HT1080 (cell line): Measurements from ENCODE around the gene RAB4A. TPM values are rescaled to one million over a fixed set of nuclear protein-coding genes. Genes with fewer than 3 reads are reported as not detected.

ENCODE experiments used
- DNase-seq: peaks from one replicate; pipeline ENCODE4 v3.0.0-alpha.2; 2015; ENCODE audit warnings: low read depth
- total RNA-seq: library from RNA; depleted of rRNA; stranded (reverse); fragments of >200 nt; shearing (Covaris generic); gene quantifications from 2 replicates; pipeline ENCODE4 v1.2.3, GENCODE V29; 2014; rRNA removed

RAB4A gene
- total RNA-seq, 1 experiment from 2014 or later = 51.5 TPM

DNA sequence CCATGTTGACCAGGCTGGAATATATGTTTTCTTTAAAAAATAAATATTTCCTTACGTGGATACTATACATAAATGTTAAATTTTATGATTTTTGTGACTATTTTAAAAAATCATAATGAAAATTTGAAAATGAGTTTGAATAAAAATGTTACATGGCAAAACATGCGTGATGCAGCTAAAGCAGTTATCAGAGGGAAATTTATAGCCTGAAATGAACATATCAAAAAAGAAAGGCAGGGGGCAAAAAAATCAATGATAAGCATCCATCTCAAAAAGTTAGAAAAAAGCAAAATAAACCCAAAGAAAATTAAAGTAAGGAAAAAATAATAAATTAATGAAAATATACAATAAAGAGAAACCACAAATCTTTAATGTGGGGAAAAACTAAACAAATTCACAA is 63.4 kb downstream of the RAB4A start:
- DNase-seq = no peak

DNA sequence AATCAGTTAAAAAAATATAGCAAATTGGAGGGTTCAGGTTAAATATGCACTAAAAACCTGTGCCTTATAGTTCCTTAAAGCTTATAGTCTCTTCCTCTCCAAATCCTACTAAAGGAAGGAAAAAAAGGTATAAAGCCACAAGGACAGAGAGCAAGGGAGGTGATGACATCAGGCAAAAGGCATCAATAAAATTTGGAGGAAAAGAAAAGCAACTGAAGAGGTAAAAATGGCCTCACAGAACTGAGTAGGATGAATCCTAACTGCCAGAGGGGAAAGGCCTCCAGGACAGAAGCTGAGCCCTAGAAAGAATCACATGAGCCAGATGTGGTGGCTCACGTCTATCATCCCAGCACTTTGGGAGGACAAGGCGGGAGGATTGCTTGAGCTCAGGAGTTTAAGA is 63.8 kb downstream of the RAB4A start:
- DNase-seq = no peak

DNA sequence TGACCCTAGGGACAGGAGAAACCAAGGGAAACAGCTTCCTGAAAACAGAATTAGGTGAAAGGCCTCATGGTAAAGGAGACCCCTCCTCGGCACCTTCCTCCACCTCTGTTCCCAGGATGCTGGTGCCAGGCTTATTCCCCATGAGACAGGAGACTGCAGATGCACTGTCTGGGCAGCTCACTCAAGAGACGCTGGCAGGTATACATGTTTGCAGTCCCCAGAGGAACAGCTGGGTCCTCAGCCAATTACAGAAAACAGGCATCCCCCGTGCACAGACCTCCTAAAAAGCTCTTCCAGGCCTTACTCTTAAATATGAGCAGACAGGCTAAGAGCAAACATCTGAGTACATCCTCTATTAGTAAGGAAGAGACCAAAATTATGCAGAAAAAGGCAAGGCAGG is 65.4 kb downstream of the RAB4A start:
- no peak for DNase-seq

GRCh38 chr1:229339086-229339485 is 68.2 kb downstream of the RAB4A start:
- DNase-seq = no peak

GRCh38 chr1:229339520-229339919 is 68.6 kb downstream of the RAB4A start:
- no peak for DNase-seq

DNA sequence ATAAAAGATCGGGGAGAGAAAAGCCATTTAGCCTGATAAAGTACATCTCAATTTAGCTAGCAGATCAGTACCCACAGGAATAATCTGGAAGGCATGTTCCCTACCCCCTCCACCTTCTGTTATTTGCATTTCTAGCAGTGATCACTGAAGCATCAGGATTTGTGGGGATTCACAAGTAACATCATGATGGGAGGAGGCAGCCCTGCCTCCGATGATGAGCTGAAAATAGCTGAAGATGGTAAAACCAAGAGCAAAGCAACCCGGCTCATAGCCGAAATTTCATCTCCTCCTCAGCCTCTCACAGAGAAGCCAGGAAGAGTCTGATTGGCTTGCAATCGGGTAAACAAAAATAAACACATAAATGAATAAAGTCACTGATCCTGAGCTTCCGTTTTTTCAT is 69.6 kb downstream of the RAB4A start:
- DNase-seq = no peak

- DNase-seq = peak; percentile 64
Observed at GRCh38 chr1:229341774-229342655, 71.1 kb downstream of the RAB4A start.

- peak; percentile 16 for DNase-seq
Observed at GRCh38 chr1:229342656-229343569, 72.0 kb downstream of the RAB4A start, which contains the start of gene CCSAP. CCSAP (minus strand) TSS chr1:229343047; CDS start chr1:229342465, 582 bp downstream.

DNA sequence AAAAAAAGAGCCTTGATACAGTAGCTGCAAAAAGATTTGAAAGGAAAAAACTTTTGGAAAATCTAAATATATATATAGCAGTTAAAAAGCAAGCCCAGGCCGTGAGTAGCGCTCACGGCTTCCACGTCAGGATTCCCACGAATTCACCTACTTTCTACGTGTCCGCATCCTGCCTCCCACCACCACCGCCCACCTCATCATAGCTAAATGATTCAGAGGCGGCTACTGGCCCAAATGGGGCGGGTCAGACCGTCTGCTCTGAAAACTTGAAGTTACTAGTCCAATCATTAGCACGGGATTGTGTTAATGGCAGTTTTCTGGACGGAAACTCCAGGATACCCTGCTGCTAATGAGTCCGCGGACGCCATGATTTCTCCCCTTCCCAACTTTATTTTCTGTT is 73.2 kb downstream of the RAB4A start:
- DNase-seq = no peak

GRCh38 chr1:229344937-229345684 is 74.2 kb downstream of the RAB4A start:
- DNase-seq = peak; percentile 14

DNA sequence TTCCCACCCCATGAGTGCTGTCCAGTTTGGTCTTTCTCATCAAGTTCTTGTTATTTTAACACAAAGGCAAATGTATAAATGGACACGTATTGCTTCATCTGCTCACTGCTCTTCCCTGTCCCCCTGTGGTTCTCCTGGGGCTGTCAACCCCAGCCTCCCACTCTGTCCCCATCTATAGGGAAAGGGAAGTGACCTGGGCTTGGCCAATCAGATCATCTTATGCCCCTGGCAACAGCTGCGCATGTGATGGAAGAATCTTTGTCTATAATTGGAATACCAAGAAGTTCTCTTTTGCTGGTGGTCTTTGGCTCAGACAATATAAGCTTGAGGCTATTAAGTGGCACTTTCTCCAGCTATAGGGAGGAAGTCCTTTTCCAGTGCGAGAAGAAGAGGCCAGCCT is 76.6 kb downstream of the RAB4A start:
- DNase-seq = no peak

GRCh38 chr1:229349463-229350385 is 78.8 kb downstream of the RAB4A start:
- no peak for DNase-seq

- DNase-seq = no peak
Observed at GRCh38 chr1:229352975-229353374, 82.1 kb downstream of the RAB4A start.

DNA sequence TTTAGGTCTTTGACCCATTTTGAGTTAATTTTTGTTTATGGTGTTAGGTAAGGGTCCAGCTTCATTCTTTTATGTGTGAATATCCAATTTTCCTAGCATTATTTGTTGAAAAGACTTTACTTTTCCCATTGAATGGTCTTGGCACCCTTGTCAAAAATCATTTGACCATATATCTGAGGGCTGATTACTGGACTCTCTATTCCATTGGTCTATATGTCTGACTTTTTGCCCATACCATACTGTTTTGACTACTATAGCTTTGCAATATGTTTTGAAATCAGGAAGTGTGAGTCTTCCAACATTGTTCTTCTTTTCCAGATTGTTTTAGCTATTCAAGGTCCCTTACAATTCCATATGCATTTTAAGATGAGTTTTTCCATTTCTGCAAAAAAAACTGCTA is 83.3 kb downstream of the RAB4A start:
- no peak for DNase-seq

Other genes starting within 250 kb of the RAB4A start
- gene CCSAP, start 71.9 kb downstream of the RAB4A start, total RNA-seq = 4.8 and 5.4 TPM in 2 replicates
- not detected in 2 replicates for gene ACTA1, start 163.0 kb downstream of the RAB4A start, total RNA-seq
- gene NUP133, start 237.2 kb downstream of the RAB4A start, total RNA-seq = 25.5 and 38.7 TPM in 2 replicates